RKO (cell line): ENCODE data around the gene DSCAM.
A peak's percentile ranks its signal among the peaks of the same experiment; 100 is the strongest.
"Not testable (repeated sequence)": the region's sequence is repeated elsewhere in the genome, so short reads cannot be mapped to it uniquely, and the experiment has no call there.

Source experiments
- DNase-seq: peaks from one replicate; pipeline ENCODE4 v3.0.0-alpha.2; 2016; ENCODE audit warnings: low spot score

Gene DSCAM

DNA sequence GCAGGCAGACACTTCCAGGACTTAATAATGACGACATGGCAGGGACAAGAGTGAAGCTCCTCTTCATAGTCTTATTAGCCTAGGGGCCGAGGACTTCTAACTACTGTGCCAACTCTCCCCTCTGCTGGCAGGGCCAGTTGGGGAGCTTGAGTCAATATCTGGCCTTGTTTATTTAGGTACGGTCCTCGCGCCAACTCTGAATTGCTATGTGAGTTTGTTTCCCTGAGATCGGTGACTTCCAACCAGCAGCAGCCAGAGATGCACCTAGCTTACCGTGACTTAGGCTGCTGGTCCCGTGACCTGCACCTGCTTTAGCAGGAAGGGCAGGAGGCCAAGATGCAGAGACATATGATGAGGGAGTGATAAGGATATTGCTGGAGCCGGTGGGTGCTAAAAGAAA lies 528.6 kb downstream of the DSCAM start:
- no peak for DNase-seq

- DNase-seq = no peak
Measured at GRCh38 chr21:40316104-40316503, 530.9 kb downstream of the DSCAM start.

DNA sequence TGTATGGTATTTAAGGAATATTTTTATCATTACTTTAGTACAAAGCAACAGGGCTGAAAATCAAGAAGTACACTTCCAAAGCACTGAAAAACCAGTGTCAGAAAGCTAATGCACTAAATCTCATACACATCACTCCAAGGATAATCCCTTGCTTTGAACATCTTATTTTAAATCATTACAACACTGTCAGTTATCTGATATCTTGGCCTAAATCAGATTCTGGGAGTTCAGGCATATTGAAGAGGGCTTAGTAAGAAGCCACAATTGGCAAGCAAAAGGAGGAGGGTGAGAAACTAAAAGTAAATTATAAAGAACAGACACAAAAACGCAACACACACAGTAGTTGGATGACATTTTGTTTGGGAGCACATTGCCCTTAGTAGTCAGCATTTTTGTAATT lies 531.3 kb downstream of the DSCAM start:
- no peak for DNase-seq

GRCh38 chr21:40313260-40313659 lies 533.7 kb downstream of the DSCAM start:
- no peak for DNase-seq

DNA sequence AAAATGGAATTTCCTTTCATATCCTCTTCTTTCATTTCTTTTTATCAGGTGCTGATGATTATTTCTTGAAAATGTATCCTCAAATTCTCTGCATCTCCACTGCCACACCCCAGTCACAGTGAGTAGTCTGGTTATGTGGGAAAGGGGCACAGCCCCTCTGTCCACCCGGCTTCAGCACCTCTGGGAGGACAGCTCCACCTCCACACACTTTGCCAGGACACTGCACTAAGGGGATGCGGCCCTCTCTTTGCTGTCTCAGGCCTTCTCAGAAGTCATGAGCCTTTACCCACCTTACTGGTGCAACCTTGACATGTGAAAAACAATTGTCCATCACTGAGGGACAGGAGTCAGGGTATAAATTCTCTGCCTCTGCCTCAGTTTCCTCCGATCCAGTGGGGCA lies 546.7 kb downstream of the DSCAM start:
- DNase-seq = no peak

DNA sequence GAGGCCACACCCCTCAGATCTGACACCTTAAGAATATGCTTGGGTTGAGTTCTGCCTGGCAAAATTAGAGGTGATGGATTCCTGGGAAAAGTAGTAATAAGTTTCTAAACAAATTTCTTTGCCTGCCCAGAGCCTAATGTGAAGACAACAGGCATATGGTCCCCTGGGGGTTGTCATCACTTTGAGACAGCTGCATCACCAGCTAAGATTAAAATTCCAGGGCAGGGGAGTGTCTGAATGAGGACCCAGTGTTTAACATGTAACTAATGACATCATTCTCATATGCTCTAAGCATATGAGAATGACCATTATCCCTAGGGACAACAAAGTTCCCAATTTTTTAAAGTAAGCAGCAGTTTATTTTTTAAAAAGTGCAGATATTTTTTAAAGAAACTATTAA lies 547.5 kb downstream of the DSCAM start:
- DNase-seq = no peak

- no peak for DNase-seq
Measured at GRCh38 chr21:40294345-40294744, 552.6 kb downstream of the DSCAM start.

DNA sequence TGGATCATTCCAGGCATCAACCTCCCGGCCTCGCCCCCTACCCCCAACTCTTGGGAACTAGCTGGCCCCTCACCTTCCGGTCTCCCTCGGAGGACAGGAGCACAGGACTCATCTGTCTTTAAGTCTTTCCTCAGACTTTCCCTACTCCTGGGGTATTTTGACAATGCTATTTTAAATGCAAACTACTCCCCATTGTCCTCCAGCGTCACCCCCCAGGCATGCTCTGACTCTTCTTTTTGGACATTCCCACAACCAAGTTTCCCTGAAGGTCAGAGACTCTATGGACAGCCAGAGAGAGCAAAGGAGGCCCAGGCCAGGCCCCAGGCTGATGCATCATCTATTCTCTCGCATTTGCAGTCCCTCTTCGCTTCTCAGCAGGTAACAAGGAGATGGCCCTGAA lies 555.4 kb downstream of the DSCAM start:
- DNase-seq = no peak

- DNase-seq = no peak
Measured at GRCh38 chr21:40284409-40284808, 562.5 kb downstream of the DSCAM start.

GRCh38 chr21:40282912-40283886 lies 563.8 kb downstream of the DSCAM start:
- DNase-seq = no peak

DNA sequence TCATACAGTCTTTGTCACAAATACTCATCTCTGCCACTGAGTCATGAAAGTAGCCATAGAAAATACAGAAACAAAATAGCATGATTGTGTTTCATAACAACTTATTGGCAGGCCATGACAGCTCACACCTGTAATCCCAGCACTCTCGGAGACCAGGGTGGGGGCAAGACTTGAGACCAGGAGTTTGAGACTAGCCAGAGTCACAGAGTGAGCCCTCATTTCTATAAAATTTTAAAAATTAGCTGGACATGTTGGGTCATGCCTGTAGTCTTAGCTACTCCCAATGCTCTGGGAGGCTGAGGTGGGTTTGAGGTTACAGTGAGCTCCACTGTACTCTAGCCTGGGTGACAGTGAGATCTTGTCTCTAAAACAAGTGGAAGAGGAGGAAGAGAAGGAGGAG lies 568.6 kb downstream of the DSCAM start:
- no peak for DNase-seq

DNA sequence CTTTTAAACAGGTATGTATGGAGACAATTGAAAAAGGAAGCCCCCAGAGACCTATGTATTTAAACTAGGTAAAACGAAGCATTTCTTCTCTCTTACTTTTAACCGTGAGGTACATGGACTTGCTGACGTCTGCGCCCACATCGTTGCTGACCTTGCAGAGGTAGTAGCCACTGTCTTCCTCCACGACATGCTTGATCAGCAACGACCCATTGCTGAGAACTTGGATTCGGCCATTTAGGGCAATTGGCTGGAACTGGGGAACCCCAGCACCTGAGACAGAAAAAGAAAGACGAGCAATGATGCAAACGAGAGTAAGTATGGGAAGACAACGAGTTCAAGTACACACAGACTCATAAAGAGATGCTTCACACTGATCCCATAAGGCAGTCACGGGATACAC lies 571.0 kb downstream of the DSCAM start:
- DNase-seq = no peak

DNA sequence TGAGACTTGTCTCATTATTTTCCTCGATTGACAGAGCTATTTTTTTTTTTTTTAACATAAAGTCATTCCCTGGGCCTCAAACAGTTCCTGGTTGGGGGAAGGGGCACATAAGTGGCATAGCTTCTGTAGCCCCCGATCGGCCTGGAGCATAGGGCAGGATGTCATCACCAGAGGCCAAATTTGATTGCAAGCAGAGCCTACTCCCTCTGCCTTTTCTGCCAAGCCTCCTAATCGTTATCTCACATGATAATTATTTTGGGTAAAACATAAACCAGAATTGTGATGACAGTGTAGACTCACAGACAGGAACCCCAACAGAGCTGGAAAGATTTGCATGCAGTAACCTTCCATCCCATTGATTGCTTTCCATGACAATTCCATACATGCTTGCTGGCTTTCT lies 574.9 kb downstream of the DSCAM start:
- DNase-seq = no peak

DNA sequence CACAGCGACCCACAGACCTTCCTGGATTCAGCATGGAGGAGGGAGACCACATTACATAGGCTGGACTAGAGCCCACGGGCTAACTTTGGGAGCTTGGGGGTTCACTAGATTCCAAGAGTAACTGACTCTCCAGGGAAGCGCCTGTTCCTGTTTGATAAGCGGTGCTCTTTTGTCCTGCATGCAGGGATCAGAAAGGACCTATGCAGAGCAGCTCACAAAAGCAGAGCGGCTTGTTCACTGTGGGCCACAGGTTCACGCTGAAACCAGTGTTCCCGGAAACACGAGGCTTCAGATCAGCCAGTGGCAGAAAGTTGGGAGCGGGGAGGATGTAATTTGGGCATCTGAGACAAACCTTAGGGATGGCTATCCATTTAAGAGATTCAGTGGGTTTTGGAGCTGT lies 575.8 kb downstream of the DSCAM start:
- DNase-seq = no peak

GRCh38 chr21:40270047-40270446 lies 576.9 kb downstream of the DSCAM start:
- DNase-seq = no peak

- no peak for DNase-seq
Measured at GRCh38 chr21:40269239-40269638, 577.7 kb downstream of the DSCAM start.

DNA sequence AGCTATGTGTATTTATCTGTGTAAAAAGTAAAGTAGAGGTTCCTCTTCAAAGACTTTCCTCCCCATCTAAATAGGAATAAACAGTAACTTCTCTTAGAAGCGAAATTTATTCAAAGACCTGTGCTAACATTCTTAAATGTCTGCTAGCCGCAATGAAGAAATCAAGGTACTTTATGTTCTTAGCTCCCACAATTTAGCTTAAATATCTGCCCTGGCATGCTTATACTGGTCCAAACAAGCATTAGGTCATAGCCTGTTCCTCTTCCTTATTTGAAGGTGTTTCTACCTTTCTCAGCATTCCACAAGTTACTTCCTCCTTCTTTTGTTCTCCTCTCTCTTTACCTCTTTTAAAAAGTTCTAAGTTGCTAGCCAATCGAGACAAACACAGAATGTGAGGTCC lies 588.5 kb downstream of the DSCAM start:
- DNase-seq = not testable (repeated sequence)

- DNase-seq = no peak
Measured at GRCh38 chr21:40257342-40257741, 589.6 kb downstream of the DSCAM start.

DNA sequence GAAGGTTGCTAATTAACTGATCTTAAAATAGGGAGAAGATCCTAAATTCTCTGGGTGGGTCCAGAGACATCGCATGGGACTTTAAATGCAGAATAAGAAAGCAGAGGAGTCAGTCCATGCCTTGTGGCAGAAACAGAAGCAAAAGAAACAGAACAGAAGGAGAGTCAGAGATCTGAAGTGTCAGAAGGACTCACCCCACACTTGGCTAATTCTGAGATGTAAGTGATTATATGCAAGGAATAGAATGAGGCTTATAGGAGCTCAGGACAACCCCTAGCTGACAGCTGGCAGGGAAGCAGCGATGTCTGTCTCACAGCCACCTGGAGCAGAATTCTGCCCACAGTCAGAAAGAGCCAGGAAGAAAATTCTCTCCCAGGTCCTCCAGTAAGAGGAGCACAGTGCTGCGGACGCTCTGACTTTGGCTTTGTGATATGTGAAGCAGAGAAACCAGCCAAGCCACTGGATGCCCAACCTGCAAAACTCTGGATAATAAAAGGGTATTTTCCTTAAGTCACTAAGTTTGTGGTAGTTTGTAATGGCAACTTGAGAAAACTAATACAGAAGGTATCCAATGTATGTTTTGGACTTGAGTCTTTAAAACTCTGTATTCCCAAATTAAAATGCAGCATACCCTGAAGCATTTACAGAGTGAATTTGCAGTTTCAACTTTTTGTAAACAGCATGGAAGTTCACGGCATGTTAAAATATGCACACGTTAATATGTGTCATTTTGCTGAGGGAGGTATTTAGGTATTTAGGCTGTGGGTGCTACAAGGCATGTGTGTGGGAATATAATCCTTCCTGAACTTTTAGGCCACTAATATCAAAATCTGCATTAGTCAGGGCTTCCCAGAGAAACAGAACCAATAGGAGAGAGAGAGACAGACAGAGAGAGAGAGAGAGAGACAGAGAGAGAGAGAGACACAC lies 591.2 kb downstream of the DSCAM start:
- no peak for DNase-seq

DNA sequence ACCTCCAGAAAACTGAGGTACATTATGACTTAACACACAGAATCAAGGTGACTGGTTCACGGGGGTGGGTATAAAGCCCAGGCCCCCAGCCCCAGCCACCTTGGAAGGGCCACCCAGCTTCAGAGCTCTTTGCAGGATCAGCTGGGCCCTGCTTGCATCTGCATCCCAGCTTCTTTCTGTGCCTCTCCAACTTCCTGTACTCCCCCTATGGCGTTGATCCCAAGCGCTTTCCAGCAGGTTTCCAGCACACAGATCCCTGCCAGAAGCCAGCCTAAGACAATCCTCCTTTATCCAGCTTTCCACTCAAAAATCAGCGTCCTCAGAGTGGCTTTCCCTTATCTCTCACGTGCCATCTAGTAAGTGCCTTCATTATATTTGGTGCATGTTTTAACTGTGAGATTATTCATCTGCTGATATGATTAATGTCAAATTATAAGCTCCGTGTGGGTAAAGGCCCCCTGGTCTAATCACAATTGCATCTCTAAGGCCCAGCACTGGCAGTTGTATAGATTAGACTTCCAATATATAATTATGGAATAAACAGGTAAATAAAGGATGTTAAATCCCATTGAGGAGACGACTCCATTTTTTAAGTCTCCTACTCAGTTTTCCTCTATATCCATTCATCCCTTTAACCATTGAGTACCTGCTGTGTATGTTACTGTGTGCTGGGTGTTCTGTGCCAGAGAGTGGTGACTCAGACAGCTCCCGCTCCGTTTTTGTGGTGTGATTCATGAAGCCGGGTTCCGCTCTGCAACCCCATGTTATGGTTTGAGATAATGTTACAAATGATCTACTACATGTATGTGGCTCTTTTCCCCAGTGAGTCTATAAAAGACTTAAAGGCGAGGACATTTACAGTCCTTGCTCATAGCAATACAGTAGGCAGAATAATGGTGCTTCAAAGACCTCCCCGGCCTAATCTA lies 592.2 kb downstream of the DSCAM start:
- DNase-seq = peak; percentile 58

DNA sequence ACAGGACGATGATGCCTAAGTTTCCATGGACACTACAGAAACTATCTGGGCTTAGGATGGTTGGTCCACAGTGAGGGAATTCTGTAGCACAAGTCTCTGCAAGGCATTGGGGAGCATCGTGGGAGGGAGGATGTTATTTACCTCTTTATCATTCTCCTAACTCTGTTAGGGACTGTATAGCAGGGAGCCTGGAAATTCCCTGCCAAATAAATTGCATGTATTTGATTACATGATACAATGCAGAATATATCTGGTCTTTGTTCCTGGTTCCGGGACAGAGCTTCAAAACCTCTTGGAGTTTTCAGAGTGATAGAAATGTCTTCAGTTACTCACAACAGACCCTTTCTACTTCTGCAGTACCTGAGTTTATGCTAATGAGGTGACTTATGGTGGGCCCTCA lies 593.8 kb downstream of the DSCAM start:
- no peak for DNase-seq
